ENCODE results near the gene NHS. TPM values are rescaled to one million over a fixed set of nuclear protein-coding genes. Genes with fewer than 3 reads are reported as not detected.

The NHS gene
- total RNA-seq, 1 experiment from 2014 or later, result 19.5 TPM

DNA sequence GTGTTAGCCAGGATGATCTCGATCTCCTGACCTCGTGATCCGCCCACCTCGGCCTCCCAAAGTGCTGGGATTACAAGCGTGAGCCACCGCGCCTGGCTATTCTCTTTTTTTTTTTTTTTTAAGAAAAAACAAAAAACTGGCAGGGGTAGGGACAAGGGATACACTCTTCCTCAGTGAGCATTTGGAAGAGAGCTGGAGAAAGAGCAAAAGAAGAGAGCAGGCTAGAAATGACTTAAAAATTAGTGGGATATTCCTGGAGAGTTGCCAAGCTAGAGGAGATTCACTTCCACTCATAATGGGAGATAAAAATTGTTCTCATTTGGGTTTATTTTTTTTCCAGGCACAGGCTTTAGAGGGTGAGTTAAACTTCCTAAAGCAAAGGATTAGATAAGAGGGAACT is 222.3 kb downstream of the NHS start:
- no TSS peak for BruUV-seq (replicated peaks)
- no peak overlapping the region for H3K4me3 Mint-ChIP-seq (ENCODE audit: low read depth, unreplicated experiment)
- H3K36me3 Mint-ChIP-seq (ENCODE audit: insufficient read depth, unreplicated experiment), result peaks cover 26% of the 10 kb centered on the region
- H3K4me1 Mint-ChIP-seq (ENCODE audit: low read depth, unreplicated experiment), result peaks cover 85% of the 10 kb centered on the region
- DNase-seq, result no peak
- H3K27ac Mint-ChIP-seq (ENCODE audit: unreplicated experiment), result peak overlapping the region; percentile 94
- TF ChIP-seq, protein P1, sequence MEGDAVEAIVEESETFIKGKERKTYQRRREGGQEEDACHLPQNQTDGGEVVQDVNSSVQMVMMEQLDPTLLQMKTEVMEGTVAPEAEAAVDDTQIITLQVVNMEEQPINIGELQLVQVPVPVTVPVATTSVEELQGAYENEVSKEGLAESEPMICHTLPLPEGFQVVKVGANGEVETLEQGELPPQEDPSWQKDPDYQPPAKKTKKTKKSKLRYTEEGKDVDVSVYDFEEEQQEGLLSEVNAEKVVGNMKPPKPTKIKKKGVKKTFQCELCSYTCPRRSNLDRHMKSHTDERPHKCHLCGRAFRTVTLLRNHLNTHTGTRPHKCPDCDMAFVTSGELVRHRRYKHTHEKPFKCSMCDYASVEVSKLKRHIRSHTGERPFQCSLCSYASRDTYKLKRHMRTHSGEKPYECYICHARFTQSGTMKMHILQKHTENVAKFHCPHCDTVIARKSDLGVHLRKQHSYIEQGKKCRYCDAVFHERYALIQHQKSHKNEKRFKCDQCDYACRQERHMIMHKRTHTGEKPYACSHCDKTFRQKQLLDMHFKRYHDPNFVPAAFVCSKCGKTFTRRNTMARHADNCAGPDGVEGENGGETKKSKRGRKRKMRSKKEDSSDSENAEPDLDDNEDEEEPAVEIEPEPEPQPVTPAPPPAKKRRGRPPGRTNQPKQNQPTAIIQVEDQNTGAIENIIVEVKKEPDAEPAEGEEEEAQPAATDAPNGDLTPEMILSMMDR (IDR thresholded peaks at IDR 0.05; ENCODE audit: unreplicated experiment), result no peak
- no peaks in the 10 kb centered on the region for H3K9me3 Mint-ChIP-seq (ENCODE audit: low read depth, unreplicated experiment)
- CTCF ChIA-PET, result interaction anchor here (0.6 to 0.8 kb wide), 2 partner anchors 17 to 51 kb away, joined by 3 to 4 read pairs; no protein-coding TSS in a partner anchor
- intact Hi-C loops (cut with micrococcal nuclease; ENCODE audit: unreplicated experiment), result loop anchor here (10.0 kb wide), 1 partner anchor 183 kb away; no protein-coding TSS in a partner anchor
- no peaks in the 10 kb centered on the region for H3K27me3 Mint-ChIP-seq (ENCODE audit: unreplicated experiment)

DNA sequence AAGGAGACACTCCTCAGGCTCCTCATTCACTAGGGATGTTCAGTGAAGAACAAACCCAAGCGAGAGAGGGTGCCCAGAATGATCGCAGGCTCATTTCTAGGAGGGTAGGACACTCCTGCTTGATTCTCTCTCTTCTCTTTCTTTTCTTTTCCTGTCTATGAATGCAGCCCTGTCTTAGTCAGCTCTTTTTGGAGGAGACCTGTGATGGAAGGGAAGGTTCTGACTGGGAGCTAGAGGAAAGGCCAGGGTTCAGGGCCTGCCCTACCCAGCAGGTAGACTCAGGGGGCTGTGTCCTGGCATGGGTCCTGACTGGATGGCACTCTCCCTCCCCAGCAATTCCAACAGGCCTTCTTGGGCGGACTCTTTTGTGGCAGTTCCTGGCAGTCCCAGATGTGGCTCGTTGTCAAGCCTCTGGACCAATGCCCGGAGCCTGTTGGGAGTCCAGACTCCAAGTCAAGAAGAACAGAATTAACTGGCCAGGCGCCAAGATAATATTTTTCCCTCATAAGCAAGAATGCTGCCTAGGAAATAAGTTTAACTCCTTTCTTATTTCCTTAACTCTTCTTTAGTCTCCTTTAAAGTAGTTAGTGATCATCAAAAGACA is 222.9 kb downstream of the NHS start:
- TF ChIP-seq, protein P1 (IDR thresholded peaks at IDR 0.05; ENCODE audit: unreplicated experiment), result no peak
- H3K9me3 Mint-ChIP-seq (ENCODE audit: low read depth, unreplicated experiment), result no peaks in the 10 kb centered on the region
- no peak overlapping the region for H3K4me3 Mint-ChIP-seq (ENCODE audit: low read depth, unreplicated experiment)
- intact Hi-C loops (cut with micrococcal nuclease; ENCODE audit: unreplicated experiment), result loop anchor here (10.0 kb wide), 1 partner anchor 183 kb away; no protein-coding TSS in a partner anchor
- no peaks in the 10 kb centered on the region for H3K27me3 Mint-ChIP-seq (ENCODE audit: unreplicated experiment)
- H3K4me1 Mint-ChIP-seq (ENCODE audit: low read depth, unreplicated experiment), result peaks cover 83% of the 10 kb centered on the region
- BruUV-seq (replicated peaks), result no TSS peak
- H3K36me3 Mint-ChIP-seq (ENCODE audit: insufficient read depth, unreplicated experiment), result peaks cover 21% of the 10 kb centered on the region
- peak; percentile 48 for DNase-seq
- CTCF ChIA-PET, result interaction anchor here (0.6 to 0.8 kb wide), 2 partner anchors 16 to 52 kb away, joined by 3 to 4 read pairs; no protein-coding TSS in a partner anchor
- H3K27ac Mint-ChIP-seq (ENCODE audit: unreplicated experiment), result peak overlapping the region; percentile 94

DNA sequence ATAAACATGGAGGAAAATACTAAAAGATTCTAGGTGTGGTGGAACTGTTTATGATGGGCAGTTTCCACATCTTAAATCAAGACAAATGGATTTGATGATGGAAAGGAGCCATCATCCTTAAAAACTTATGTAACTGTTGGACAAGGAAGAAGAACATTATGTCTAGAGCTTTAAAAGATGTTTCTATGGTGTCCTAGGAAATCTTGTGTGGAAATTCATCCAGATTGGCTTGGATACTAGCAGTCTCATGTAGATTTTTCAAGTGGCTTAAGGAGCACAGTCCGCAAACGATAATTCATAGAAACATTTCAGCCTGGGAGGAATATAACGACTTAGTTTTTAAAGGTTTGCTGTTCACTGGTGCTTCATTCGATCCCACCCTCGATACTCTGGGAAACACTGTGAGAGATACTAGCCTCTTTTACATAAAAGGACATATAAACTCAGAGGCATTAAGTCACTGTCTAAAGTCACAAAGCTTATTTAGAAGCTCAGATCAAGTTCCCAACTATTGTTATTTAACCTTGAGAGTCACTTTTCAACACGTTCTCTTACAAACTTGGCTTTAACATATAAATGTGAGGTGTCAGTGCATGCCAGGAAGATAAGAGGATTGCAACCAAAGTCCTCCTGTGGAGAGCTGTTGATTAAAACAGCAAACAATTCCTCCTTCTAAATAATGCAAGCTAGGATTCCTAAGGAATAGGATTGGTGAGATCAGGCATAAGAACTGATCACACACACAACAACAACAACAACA is 226.6 kb downstream of the NHS start:
- intact Hi-C loops (cut with micrococcal nuclease; ENCODE audit: unreplicated experiment), result no loop called here
- peaks cover 63% of the 10 kb centered on the region for H3K4me1 Mint-ChIP-seq (ENCODE audit: low read depth, unreplicated experiment)
- H3K36me3 Mint-ChIP-seq (ENCODE audit: insufficient read depth, unreplicated experiment), result peaks cover 9% of the 10 kb centered on the region
- H3K4me3 Mint-ChIP-seq (ENCODE audit: low read depth, unreplicated experiment), result no peak overlapping the region
- H3K9me3 Mint-ChIP-seq (ENCODE audit: low read depth, unreplicated experiment), result no peaks in the 10 kb centered on the region
- TF ChIP-seq, protein P1 (IDR thresholded peaks at IDR 0.05; ENCODE audit: unreplicated experiment), result no peak
- BruUV-seq (replicated peaks), result no TSS peak
- H3K27me3 Mint-ChIP-seq (ENCODE audit: unreplicated experiment), result no peaks in the 10 kb centered on the region
- DNase-seq, result no peak
- peak overlapping the region; percentile 39 for H3K27ac Mint-ChIP-seq (ENCODE audit: unreplicated experiment)
- CTCF ChIA-PET, result no interaction called here

DNA sequence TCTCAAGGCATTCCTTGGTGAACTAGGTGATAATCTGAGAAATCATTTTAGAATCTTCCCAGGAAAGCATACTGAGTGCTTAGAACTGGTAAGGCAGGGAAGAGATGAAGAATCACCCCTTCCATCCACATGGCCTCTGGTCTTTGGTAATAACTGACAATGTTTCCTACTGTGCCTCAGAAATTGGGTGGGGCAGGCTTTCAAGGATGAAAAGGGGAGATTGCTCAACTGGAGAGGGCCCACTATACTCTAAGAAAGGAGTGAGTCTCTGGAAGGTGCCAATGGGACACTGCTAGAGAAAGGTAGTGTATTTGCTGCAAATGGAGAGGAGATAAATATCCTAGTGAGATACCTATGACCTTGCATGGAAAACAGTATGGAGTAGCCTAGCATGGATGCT is 227.2 kb downstream of the NHS start:
- Mint-ChIP-seq H3K4me1 (ENCODE audit: low read depth, unreplicated experiment) (peaks cover 58% of the 10 kb centered on the region), H3K9me3 (ENCODE audit: low read depth, unreplicated experiment) (no peaks in the 10 kb centered on the region), H3K27me3 (ENCODE audit: unreplicated experiment) (no peaks in the 10 kb centered on the region), H3K4me3 (ENCODE audit: low read depth, unreplicated experiment) (no peak overlapping the region), H3K27ac (ENCODE audit: unreplicated experiment) (peak overlapping the region; percentile 39), H3K36me3 (ENCODE audit: insufficient read depth, unreplicated experiment) (peaks cover 9% of the 10 kb centered on the region)
- TF ChIP-seq, protein P1 (IDR thresholded peaks at IDR 0.05; ENCODE audit: unreplicated experiment), result no peak
- no peak for DNase-seq
- no TSS peak for BruUV-seq (replicated peaks)
- CTCF ChIA-PET, result no interaction called here
- intact Hi-C loops (cut with micrococcal nuclease; ENCODE audit: unreplicated experiment), result no loop called here

All from Calu3 (cell line).